OCI-LY7 (cell line): Measurements from ENCODE around the gene MANSC1. TPM values are rescaled to one million over a fixed set of nuclear protein-coding genes. Genes with fewer than 3 reads are reported as not detected.

ENCODE experiments used
- BruUV-seq: library from RNA; stranded (reverse); fragments of 400-500 nt; replicated peaks from 2 replicates; lab custom pipeline; 2021; lab: Mats Ljungman, UMichigan
- CTCF ChIA-PET: fragments of 300-600 bp; sonication (Branson Sonifier 250); formaldehyde crosslinking; loops from one replicate; lab custom pipeline; 2022; ENCODE audit warnings: antibody characterized with exemption; ENCODE audit not compliant: unreplicated experiment; lab: Charles Lee
- POLR2A ChIA-PET: fragments of 300-600 bp; sonication (Branson Sonifier 250); formaldehyde crosslinking; loops from one replicate; lab custom pipeline; 2022; ENCODE audit warnings: antibody characterized with exemption; lab: Charles Lee
- DNase-seq: peaks from one replicate; pipeline ENCODE4 v3.0.0-alpha.2; 2015; ENCODE audit warnings: low spot score
- H2AFZ ChIP-seq: fragments of 200-600 bp; sonication (generic), shearing (Covaris generic); 2 replicates; pipeline ENCODE4 v1.6.1; 2014; ENCODE audit warnings: mild to moderate bottlenecking, antibody characterized with exemption, low read length, moderate library complexity
- H3K27ac ChIP-seq: fragments of 200-600 bp; sonication (generic); 2 replicates; pipeline ENCODE4 v1.5.1; 2014; ENCODE audit warnings: mixed run types, low read depth, mild to moderate bottlenecking, moderate library complexity, low read length, inconsistent platforms; ENCODE audit not compliant: poor library complexity, severe bottlenecking
- H3K36me3 ChIP-seq: fragments of 200-600 bp; sonication (generic); 2 replicates; pipeline ENCODE4 v1.6.1; 2014; ENCODE audit warnings: mild to moderate bottlenecking, antibody characterized with exemption, low read length, moderate library complexity, mixed read lengths; ENCODE audit not compliant: insufficient read depth
- H3K4me1 ChIP-seq: fragments of 200-600 bp; sonication (generic); 2 replicates; pipeline ENCODE4 v1.5.1; 2014; ENCODE audit warnings: mild to moderate bottlenecking, low read length; ENCODE audit not compliant: insufficient read depth, poor library complexity, severe bottlenecking
- H3K4me2 ChIP-seq: fragments of 200-600 bp; sonication (generic); 2 replicates; pipeline ENCODE4 v1.6.1; 2014; ENCODE audit warnings: mild to moderate bottlenecking, low read length
- H3K4me3 ChIP-seq: fragments of 200-600 bp; sonication (generic); 2 replicates; pipeline ENCODE4 v1.5.1; 2014; ENCODE audit warnings: mild to moderate bottlenecking, low read depth, low read length; ENCODE audit not compliant: poor library complexity, severe bottlenecking
- H3K79me2 ChIP-seq: fragments of 200-600 bp; sonication (generic); 2 replicates; pipeline ENCODE4 v1.6.1; 2016; ENCODE audit warnings: low read depth, mild to moderate bottlenecking, low read length, moderate library complexity, mixed read lengths; ENCODE audit not compliant: insufficient read depth
- H3K9me2 ChIP-seq: fragments of 200-600 bp; sonication (generic); 2 replicates; pipeline ENCODE4 v1.6.1; 2016; ENCODE audit warnings: mild to moderate bottlenecking, low read length, mixed read lengths; ENCODE audit not compliant: insufficient read depth
- H3K9me3 ChIP-seq: fragments of 200-600 bp; sonication (generic); 2 replicates; pipeline ENCODE4 v1.6.1; 2014; ENCODE audit warnings: mild to moderate bottlenecking, mixed run types, low read length, mixed read lengths
- H4K20me1 ChIP-seq: fragments of 200-600 bp; sonication (generic); 2 replicates; pipeline ENCODE4 v1.6.1; 2014; ENCODE audit warnings: mild to moderate bottlenecking, antibody characterized with exemption, low read length, moderate library complexity, mixed read lengths; ENCODE audit not compliant: insufficient read depth
- EZH2phosphoT487 ChIP-seq: fragments of 200-600 bp; sonication (generic); IDR thresholded peaks from 2 replicates; pipeline ENCODE4 v1.6.1; 2018; ENCODE audit warnings: low read depth, borderline replicate concordance, mild to moderate bottlenecking, mixed run types, antibody characterized with exemption, low read length, moderate library complexity, mixed read lengths
- intact Hi-C: fragments of 100-400 bp; cut with micrococcal nuclease; formaldehyde crosslinking; loops from one replicate; pipeline ENCODE4 v1.10.0; 2022; ENCODE audit not compliant: unreplicated experiment
- total RNA-seq, 2 experiments: library from RNA; depleted of rRNA in 1 of 2; stranded (reverse); fragments of >200 nt in 1 of 2; shearing (Covaris generic) in 1 of 2; gene quantifications; 2 replicates each; pipeline ENCODE4 v1.2.3, GENCODE V29; 2014 to 2022
- TF ChIP-seq, protein P1 (sequence below): fragments of 200-600 bp; sonication (generic); conservative IDR thresholded peaks from 2 replicates; pipeline ENCODE4 v1.5.1; 2014; ENCODE audit warnings: mild to moderate bottlenecking, antibody characterized with exemption, low read length, moderate library complexity, mixed read lengths

The MANSC1 gene
- total RNA-seq, 2 experiments from 2014 or later: not detected

DNA sequence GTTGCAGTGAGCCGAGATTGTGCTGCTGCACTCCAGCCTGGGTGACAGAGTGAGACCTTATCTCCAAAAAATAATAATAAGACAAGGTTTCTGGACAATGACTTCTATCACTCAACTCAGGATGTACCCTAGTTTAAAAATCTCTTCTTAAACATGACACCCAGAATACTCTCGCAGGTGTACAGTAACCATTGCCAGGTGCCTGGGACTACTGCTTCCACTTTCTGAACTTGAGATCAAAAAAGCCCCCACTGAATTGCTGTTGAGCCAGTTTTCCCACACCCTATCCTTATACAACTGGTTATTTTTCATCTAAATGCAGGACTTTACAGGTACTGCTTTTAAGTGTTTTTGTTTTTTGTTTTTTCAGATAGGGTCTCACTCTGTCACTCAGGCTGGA, 43.1 kb upstream of the MANSC1 start:
- Histone ChIP-seq H3K79me2 (no peaks in the 10 kb centered on the region), H3K4me2 (no peak overlapping the region), H4K20me1 (no peaks in the 10 kb centered on the region), H3K36me3 (no peaks in the 10 kb centered on the region), H3K4me3 (no peak overlapping the region), H3K9me2 (no peaks in the 10 kb centered on the region), H3K27ac (no peak overlapping the region), H3K4me1 (no peaks in the 10 kb centered on the region), H2AFZ (no peak overlapping the region), H3K9me3 (no peaks in the 10 kb centered on the region)
- no TSS peak for BruUV-seq
- CTCF ChIA-PET: no interaction called here
- intact Hi-C loops: no loop called here
- no peak for DNase-seq
- POLR2A ChIA-PET: no interaction called here
- TF ChIP-seq EZH2phosphoT487: no peak
- TF ChIP-seq, protein P1, sequence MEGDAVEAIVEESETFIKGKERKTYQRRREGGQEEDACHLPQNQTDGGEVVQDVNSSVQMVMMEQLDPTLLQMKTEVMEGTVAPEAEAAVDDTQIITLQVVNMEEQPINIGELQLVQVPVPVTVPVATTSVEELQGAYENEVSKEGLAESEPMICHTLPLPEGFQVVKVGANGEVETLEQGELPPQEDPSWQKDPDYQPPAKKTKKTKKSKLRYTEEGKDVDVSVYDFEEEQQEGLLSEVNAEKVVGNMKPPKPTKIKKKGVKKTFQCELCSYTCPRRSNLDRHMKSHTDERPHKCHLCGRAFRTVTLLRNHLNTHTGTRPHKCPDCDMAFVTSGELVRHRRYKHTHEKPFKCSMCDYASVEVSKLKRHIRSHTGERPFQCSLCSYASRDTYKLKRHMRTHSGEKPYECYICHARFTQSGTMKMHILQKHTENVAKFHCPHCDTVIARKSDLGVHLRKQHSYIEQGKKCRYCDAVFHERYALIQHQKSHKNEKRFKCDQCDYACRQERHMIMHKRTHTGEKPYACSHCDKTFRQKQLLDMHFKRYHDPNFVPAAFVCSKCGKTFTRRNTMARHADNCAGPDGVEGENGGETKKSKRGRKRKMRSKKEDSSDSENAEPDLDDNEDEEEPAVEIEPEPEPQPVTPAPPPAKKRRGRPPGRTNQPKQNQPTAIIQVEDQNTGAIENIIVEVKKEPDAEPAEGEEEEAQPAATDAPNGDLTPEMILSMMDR: no peak

DNA sequence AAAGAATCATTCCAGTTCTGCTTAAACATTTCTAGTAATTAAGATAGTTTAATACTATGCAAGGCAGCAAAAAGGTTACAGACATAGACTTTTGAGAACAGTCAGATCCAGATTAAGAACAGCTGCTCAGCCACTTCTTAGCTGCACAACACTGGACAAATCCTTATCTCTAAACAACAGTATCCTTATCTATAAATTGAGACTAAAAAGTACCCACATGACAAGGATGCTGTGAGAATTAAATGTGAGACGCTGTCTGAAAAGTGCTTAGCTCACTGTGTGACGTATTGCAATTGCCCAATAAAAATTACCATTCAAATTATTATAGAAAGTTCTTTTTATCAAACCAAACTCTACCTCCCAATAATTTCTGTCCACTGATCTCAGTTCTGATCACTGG, 42.4 kb upstream of the MANSC1 start:
- no TSS peak for BruUV-seq
- CTCF ChIA-PET: no interaction called here

DNA sequence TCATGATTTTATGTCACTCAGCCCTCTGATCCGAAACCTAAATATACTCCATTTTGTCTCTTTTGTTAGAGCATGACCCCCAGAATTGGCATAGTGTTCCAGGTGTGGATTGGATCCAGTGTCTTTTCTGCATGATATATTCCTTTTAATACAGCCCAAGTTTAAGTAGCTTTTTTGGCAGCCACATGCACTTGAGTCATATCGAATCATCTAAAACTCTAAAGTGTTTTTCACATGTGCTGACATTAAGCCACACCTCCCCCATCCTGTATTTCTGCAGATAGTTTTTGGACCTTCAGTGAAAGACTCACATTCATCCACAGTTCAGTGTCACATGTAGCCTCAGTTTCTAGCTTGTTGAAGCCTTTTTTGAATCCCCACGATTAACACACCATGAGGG, 37.5 kb upstream of the MANSC1 start:
- no TSS peak for BruUV-seq
- ChIA-PET CTCF (no interaction called here), POLR2A (no interaction called here)
- no peaks in the 10 kb centered on the region for H3K79me2 ChIP-seq
- intact Hi-C loops: no loop called here
- H3K4me2 ChIP-seq: no peak overlapping the region
- H3K4me1 ChIP-seq: no peaks in the 10 kb centered on the region
- peaks cover 16% of the 10 kb centered on the region; the same call in 1 of the 2 replicates for H3K36me3 ChIP-seq
- H3K4me3 ChIP-seq: no peak overlapping the region
- no peaks in the 10 kb centered on the region for H3K9me2 ChIP-seq
- H3K27ac ChIP-seq: no peak overlapping the region
- TF ChIP-seq, protein P1: no peak
- TF ChIP-seq EZH2phosphoT487: no peak
- H2AFZ ChIP-seq: no peak overlapping the region
- H3K9me3 ChIP-seq: no peaks in the 10 kb centered on the region
- DNase-seq: no peak
- no peaks in the 10 kb centered on the region for H4K20me1 ChIP-seq

More for the DNA sequence above, 42.4 kb upstream of the MANSC1 start:
- H2AFZ ChIP-seq: no peak overlapping the region
- no peaks in the 10 kb centered on the region for H3K4me1 ChIP-seq
- TF ChIP-seq, protein P1: no peak
- no peak for TF ChIP-seq EZH2phosphoT487
- no peaks in the 10 kb centered on the region for H3K9me2 ChIP-seq
- no peaks in the 10 kb centered on the region for H3K9me3 ChIP-seq
- H3K4me2 ChIP-seq: no peak overlapping the region
- no peaks in the 10 kb centered on the region for H3K36me3 ChIP-seq
- H3K4me3 ChIP-seq: no peak overlapping the region
- H3K27ac ChIP-seq: no peak overlapping the region
- no peak for DNase-seq
- no peaks in the 10 kb centered on the region for H3K79me2 ChIP-seq
- H4K20me1 ChIP-seq: no peaks in the 10 kb centered on the region
- intact Hi-C loops: no loop called here
- POLR2A ChIA-PET: interaction anchor here (0.6 kb wide), 3 partner anchors 10 to 912 kb away, joined by 3 to 4 read pairs (median 3); no protein-coding TSS in a partner anchor
